Neural progenitor cell (in vitro differentiated cells): Measurements from ENCODE around the gene FOXK1. TPM values are rescaled to one million over a fixed set of nuclear protein-coding genes. Genes with fewer than 3 reads are reported as not detected.

ENCODE experiments used
- DNase-seq: peaks from one replicate; pipeline ENCODE4 v3.0.0-alpha.2; 2016; ENCODE audit warnings: low spot score
- H2AFZ ChIP-seq: fragments of 200-600 bp; sonication (generic); replicated peaks from 2 replicates; pipeline ENCODE4 v1.6.1; 2016; ENCODE audit warnings: antibody characterized with exemption
- H3F3A ChIP-seq: fragments of 200-600 bp; sonication (generic); 2 replicates; pipeline ENCODE4 v1.6.1; 2016; ENCODE audit warnings: antibody characterized with exemption, low read depth
- H3K27ac ChIP-seq: fragments of 200-600 bp; sonication (generic); 2 replicates; pipeline ENCODE4 v1.5.1; 2016; ENCODE audit warnings: mild to moderate bottlenecking
- H3K27me3 ChIP-seq: fragments of 200-600 bp; sonication (generic); 2 replicates; pipeline ENCODE4 v1.6.1; 2016; ENCODE audit warnings: mild to moderate bottlenecking, moderate library complexity
- H3K36me3 ChIP-seq: fragments of 200-600 bp; sonication (generic); 2 replicates; pipeline ENCODE4 v1.5.1; 2016
- H3K4me1 ChIP-seq: fragments of 200-600 bp; sonication (generic); 2 replicates; pipeline ENCODE4 v1.6.1; 2016; ENCODE audit warnings: mixed run types
- H3K4me2 ChIP-seq: fragments of 200-600 bp; sonication (generic); 2 replicates; pipeline ENCODE4 v1.6.1; 2016
- H3K4me3 ChIP-seq: fragments of 200-600 bp; sonication (generic); 2 replicates; pipeline ENCODE4 v1.5.1; 2016
- H3K79me2 ChIP-seq: fragments of 200-600 bp; sonication (generic); 2 replicates; pipeline ENCODE4 v1.6.1; 2016; ENCODE audit warnings: low read depth
- H3K9ac ChIP-seq: fragments of 200-600 bp; sonication (generic); 2 replicates; pipeline ENCODE4 v1.6.1; 2016
- H3K9me3 ChIP-seq: fragments of 200-600 bp; sonication (generic); 2 replicates; pipeline ENCODE4 v1.5.1; 2016; ENCODE audit warnings: low read depth
- H4K20me1 ChIP-seq: fragments of 200-600 bp; sonication (generic); 2 replicates; pipeline ENCODE4 v1.6.1; 2016; ENCODE audit warnings: low read depth
- H3K27ac Mint-ChIP-seq: 3 replicates; pipeline ENCODE4 v1.8.0; 2021; ENCODE audit warnings: mixed read lengths
- H3K27me3 Mint-ChIP-seq: 2 replicates; pipeline ENCODE4 v1.8.0; 2022; ENCODE audit warnings: low read depth, mild to moderate bottlenecking, inconsistent platforms, moderate library complexity, mixed read lengths; ENCODE audit not compliant: insufficient read depth
- H3K36me3 Mint-ChIP-seq: 3 replicates; pipeline ENCODE4 v1.8.0; 2021; ENCODE audit warnings: mixed read lengths
- H3K4me1 Mint-ChIP-seq: 3 replicates; pipeline ENCODE4 v1.8.0; 2021; ENCODE audit warnings: mixed read lengths
- H3K4me3 Mint-ChIP-seq: 3 replicates; pipeline ENCODE4 v1.8.0; 2021; ENCODE audit warnings: mild to moderate bottlenecking, moderate library complexity, mixed read lengths
- H3K9me3 Mint-ChIP-seq: 3 replicates; pipeline ENCODE4 v1.8.0; 2020; ENCODE audit warnings: mixed read lengths
- EZH2 ChIP-seq: fragments of 200-600 bp; sonication (generic); IDR thresholded peaks from 2 replicates; pipeline ENCODE4 v1.6.1; 2017; ENCODE audit warnings: antibody characterized with exemption, mild to moderate bottlenecking, moderate library complexity
- EZH2phosphoT487 ChIP-seq: fragments of 200-600 bp; sonication (generic); IDR thresholded peaks from 2 replicates; pipeline ENCODE4 v1.6.1; 2017; ENCODE audit warnings: antibody characterized with exemption
- total RNA-seq: library from RNA; depleted of rRNA; stranded (reverse); fragments of >200 nt; gene quantifications from 2 replicates; pipeline ENCODE4 v1.2.3, GENCODE V29; 2015; ENCODE audit warnings: low replicate concordance
- TF ChIP-seq, protein P1 (sequence below): fragments of 200-600 bp; sonication (generic); IDR thresholded peaks from 2 replicates; pipeline ENCODE4 v1.5.1; 2017; ENCODE audit warnings: antibody characterized with exemption, mild to moderate bottlenecking

FOXK1 gene
- total RNA-seq, 1 donor from 2014 or later: 11.1 TPM

DNA sequence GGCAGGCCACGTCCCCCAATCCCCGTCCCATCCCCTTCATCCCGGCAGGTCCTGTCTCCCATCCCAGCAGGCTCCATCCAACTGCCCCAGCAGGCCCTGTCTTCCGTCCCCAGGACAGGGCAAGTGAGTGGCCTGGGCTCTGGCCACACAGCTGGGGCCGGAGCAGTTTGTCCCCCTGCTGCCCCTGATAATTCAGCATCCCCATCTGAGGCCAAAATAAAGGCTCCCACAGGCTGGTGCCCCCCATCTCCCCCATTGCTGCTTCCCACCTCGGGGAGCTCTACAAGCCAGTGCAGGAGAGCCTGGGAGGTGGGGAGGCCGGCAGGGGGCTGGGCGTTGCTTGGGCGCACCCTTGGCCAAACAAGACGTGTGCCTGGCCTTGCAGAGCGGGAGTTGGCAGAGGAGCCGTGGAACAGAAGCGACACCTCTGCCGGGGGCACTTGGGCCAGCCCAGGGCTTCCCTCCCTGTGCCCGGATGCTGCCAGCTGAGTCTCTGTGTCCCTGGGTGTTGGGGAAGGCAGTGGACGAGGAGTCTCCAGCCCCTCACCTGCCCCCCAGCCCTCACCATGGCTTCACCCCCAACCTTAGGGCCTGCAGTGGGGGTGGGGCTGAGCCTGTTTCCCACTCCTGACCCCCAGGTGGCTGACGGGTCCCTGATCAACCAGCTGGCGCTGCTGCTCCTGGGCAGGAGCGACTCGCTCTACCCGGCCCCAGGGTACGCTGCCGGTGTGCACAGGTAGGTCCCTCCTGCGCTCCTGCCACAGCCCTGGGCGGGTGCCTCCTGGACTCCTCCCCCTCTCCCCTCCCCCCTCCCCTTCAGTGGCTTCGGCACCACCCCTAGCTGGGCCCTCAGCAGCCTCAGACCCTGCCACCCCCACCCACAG is 107.3 kb downstream of the FOXK1 start:
- Histone ChIP-seq H3K9me3 (no peaks in the 10 kb centered on the region), H3K79me2 (no peaks in the 10 kb centered on the region), H3K4me3 (no peak overlapping the region), H3K4me2 (no peak overlapping the region), H3K27me3 (no peaks in the 10 kb centered on the region), H3K4me1 (no peaks in the 10 kb centered on the region), H4K20me1 (no peaks in the 10 kb centered on the region), H3K36me3 (no peaks in the 10 kb centered on the region), H3F3A (no peaks in the 10 kb centered on the region), H2AFZ (no peak overlapping the region), H3K9ac (no peak overlapping the region), H3K27ac (no peak overlapping the region)
- no peak for DNase-seq
- H3K36me3 Mint-ChIP-seq: peaks cover 6% of the 10 kb centered on the region
- no peaks in the 10 kb centered on the region for H3K9me3 Mint-ChIP-seq
- no peaks in the 10 kb centered on the region for H3K27me3 Mint-ChIP-seq
- no peak overlapping the region for H3K4me3 Mint-ChIP-seq
- H3K4me1 Mint-ChIP-seq: peaks cover 8% of the 10 kb centered on the region
- no peak overlapping the region for H3K27ac Mint-ChIP-seq
- TF ChIP-seq EZH2phosphoT487 (no peak), EZH2 (no peak)

DNA sequence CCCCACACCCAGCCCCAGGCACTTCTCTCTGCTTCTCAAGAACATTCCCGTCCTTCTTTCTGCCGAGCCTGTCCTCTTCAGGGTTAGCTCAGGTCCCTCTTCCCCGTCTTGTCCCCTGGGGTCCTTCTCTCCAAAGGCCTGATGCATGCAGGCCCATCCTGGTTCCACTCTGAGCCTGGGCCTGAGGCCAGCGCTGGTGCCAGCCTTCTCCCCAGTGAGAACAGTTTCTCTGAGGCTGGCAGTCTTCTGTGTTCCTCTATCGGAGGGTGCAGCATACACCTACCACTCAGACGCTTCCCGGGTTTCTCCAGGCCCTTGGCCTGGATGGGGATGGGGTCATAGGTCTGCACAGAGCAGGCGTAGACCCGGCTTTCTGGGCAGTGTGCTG is 108.0 kb downstream of the FOXK1 start:
- H2AFZ ChIP-seq: no peak overlapping the region
- no peak for DNase-seq
- no peaks in the 10 kb centered on the region for H3F3A ChIP-seq
- H3K4me1 ChIP-seq: no peaks in the 10 kb centered on the region
- no peaks in the 10 kb centered on the region for H3K9me3 Mint-ChIP-seq
- H3K36me3 ChIP-seq: no peaks in the 10 kb centered on the region
- H3K9me3 ChIP-seq: no peaks in the 10 kb centered on the region
- H3K27ac ChIP-seq: no peak overlapping the region
- H4K20me1 ChIP-seq: no peaks in the 10 kb centered on the region
- H3K27me3 ChIP-seq: no peaks in the 10 kb centered on the region
- H3K79me2 ChIP-seq: no peaks in the 10 kb centered on the region
- peaks cover 8% of the 10 kb centered on the region for H3K36me3 Mint-ChIP-seq
- no peaks in the 10 kb centered on the region for H3K27me3 Mint-ChIP-seq
- no peak overlapping the region for H3K9ac ChIP-seq
- no peak overlapping the region for H3K4me2 ChIP-seq
- H3K27ac Mint-ChIP-seq: peak overlapping the region; percentile 37
- H3K4me3 Mint-ChIP-seq: no peak overlapping the region
- TF ChIP-seq EZH2 (no peak), EZH2phosphoT487 (no peak)
- TF ChIP-seq, protein P1, sequence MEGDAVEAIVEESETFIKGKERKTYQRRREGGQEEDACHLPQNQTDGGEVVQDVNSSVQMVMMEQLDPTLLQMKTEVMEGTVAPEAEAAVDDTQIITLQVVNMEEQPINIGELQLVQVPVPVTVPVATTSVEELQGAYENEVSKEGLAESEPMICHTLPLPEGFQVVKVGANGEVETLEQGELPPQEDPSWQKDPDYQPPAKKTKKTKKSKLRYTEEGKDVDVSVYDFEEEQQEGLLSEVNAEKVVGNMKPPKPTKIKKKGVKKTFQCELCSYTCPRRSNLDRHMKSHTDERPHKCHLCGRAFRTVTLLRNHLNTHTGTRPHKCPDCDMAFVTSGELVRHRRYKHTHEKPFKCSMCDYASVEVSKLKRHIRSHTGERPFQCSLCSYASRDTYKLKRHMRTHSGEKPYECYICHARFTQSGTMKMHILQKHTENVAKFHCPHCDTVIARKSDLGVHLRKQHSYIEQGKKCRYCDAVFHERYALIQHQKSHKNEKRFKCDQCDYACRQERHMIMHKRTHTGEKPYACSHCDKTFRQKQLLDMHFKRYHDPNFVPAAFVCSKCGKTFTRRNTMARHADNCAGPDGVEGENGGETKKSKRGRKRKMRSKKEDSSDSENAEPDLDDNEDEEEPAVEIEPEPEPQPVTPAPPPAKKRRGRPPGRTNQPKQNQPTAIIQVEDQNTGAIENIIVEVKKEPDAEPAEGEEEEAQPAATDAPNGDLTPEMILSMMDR: no peak
- peaks cover 11% of the 10 kb centered on the region for H3K4me1 Mint-ChIP-seq
- H3K4me3 ChIP-seq: no peak overlapping the region

DNA sequence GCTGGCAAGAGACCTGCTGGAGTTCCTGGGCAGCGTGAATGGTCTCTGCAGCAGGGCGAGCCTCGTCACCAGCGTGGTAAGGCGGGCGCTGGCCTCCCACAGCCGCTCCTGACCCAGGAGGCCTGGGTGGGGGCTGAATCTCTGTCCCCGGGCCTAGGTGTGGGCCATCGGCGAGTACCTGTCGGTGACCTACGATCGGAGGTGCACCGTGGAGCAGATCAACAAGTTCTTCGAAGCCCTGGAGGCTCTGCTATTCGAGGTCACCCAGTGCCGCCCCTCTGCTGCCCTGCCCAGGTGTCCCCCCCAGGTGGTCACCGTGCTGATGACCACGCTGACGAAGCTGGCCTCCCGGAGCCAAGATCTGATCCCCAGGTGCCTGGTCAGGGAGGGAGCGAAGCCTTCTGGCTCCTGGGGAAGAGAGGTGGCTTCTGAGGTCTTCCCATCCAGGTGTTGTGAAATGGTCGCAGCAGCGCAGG is 108.5 kb downstream of the FOXK1 start:
- no peaks in the 10 kb centered on the region for H3K79me2 ChIP-seq
- H3F3A ChIP-seq: no peaks in the 10 kb centered on the region
- no peak overlapping the region for H3K4me3 ChIP-seq
- no peaks in the 10 kb centered on the region for H3K27me3 ChIP-seq
- TF ChIP-seq EZH2phosphoT487 (no peak), EZH2 (no peak)
- TF ChIP-seq, protein P1: no peak
- H3K4me3 Mint-ChIP-seq: no peak overlapping the region
- no peaks in the 10 kb centered on the region for H3K9me3 ChIP-seq
- H3K4me1 ChIP-seq: no peaks in the 10 kb centered on the region
- H3K27me3 Mint-ChIP-seq: no peaks in the 10 kb centered on the region
- no peak overlapping the region for H3K4me2 ChIP-seq
- no peaks in the 10 kb centered on the region for H3K36me3 ChIP-seq
- peaks cover 8% of the 10 kb centered on the region for H3K36me3 Mint-ChIP-seq
- no peaks in the 10 kb centered on the region for H3K9me3 Mint-ChIP-seq
- H2AFZ ChIP-seq: no peak overlapping the region
- peaks cover 11% of the 10 kb centered on the region for H3K4me1 Mint-ChIP-seq
- no peaks in the 10 kb centered on the region for H4K20me1 ChIP-seq
- H3K9ac ChIP-seq: no peak overlapping the region
- no peak for DNase-seq
- H3K27ac ChIP-seq: no peak overlapping the region
- no peak overlapping the region for H3K27ac Mint-ChIP-seq
